OCI-M1 (cell line): Measurements from ENCODE around the gene CYP4F2.
"Not testable (repeated sequence)": the region's sequence is repeated elsewhere in the genome, so short reads cannot be mapped to it uniquely, and the experiment has no call there.

Experiments
- DNase-seq: peaks from one replicate; lab custom pipeline; 2025; lab: John Stamatoyannopoulos, UW

Gene CYP4F2

GRCh38 chr19:15897738-15898276, at the start of gene CYP4F2:
CYP4F2 (minus strand) TSS chr19:15898074; CDS start chr19:15897611, 463 bp downstream.
- DNase-seq = no peak

- no peak for DNase-seq
Measured at GRCh38 chr19:15945301-15945700, 47.4 kb upstream of the CYP4F2 start.

- peak; percentile 4 for DNase-seq
Measured at GRCh38 chr19:15944401-15944800, 46.5 kb upstream of the CYP4F2 start.

GRCh38 chr19:15937771-15938170, 39.9 kb upstream of the CYP4F2 start:
- DNase-seq = no peak

GRCh38 chr19:15936950-15937349, 39.1 kb upstream of the CYP4F2 start:
- DNase-seq = no peak

- DNase-seq = no peak
Measured at GRCh38 chr19:15936173-15936572, 38.3 kb upstream of the CYP4F2 start.

- DNase-seq = peak; percentile 1
Measured at GRCh38 chr19:15935167-15935702, 37.4 kb upstream of the CYP4F2 start.

- no peak for DNase-seq
Measured at GRCh38 chr19:15934332-15935078, 36.6 kb upstream of the CYP4F2 start, which contains the start of gene CYP4F11. CYP4F11 (minus strand) TSS chr19:15934529; CDS start chr19:15934408, 121 bp downstream.

GRCh38 chr19:15933761-15934331, 36.0 kb upstream of the CYP4F2 start:
- DNase-seq = not testable (repeated sequence)

GRCh38 chr19:15928321-15928720, 30.4 kb upstream of the CYP4F2 start:
- DNase-seq = no peak

GRCh38 chr19:15926484-15926883, 28.6 kb upstream of the CYP4F2 start:
- no peak for DNase-seq

GRCh38 chr19:15923702-15924101, 25.8 kb upstream of the CYP4F2 start:
- DNase-seq = no peak

- DNase-seq = no peak
Measured at GRCh38 chr19:15922021-15922420, 24.1 kb upstream of the CYP4F2 start.

- DNase-seq = no peak
Measured at GRCh38 chr19:15919243-15919642, 21.4 kb upstream of the CYP4F2 start.

GRCh38 chr19:15915109-15915508, 17.2 kb upstream of the CYP4F2 start:
- DNase-seq = no peak

GRCh38 chr19:15913830-15914229, 16.0 kb upstream of the CYP4F2 start:
- DNase-seq = no peak

- no peak for DNase-seq
Measured at GRCh38 chr19:15913384-15913783, 15.5 kb upstream of the CYP4F2 start.

- DNase-seq = no peak
Measured at GRCh38 chr19:15911599-15912235, 13.8 kb upstream of the CYP4F2 start.

GRCh38 chr19:15905026-15905425, 7.2 kb upstream of the CYP4F2 start:
- no peak for DNase-seq

- DNase-seq = not testable (repeated sequence)
Measured at GRCh38 chr19:15902898-15903297, 5.0 kb upstream of the CYP4F2 start.

- DNase-seq = no peak
Measured at GRCh38 chr19:15902254-15902653, 4.4 kb upstream of the CYP4F2 start.

GRCh38 chr19:15900504-15900903, 2.6 kb upstream of the CYP4F2 start:
- no peak for DNase-seq

GRCh38 chr19:15900032-15900431, 2.2 kb upstream of the CYP4F2 start:
- not testable (repeated sequence) for DNase-seq
